Fibroblast of lung (primary cell): ENCODE measurements around the gene ACP4.

Source experiments
- EZH2 ChIP-seq: IDR thresholded peaks from 2 replicates; pipeline ENCODE4 v1.5.1; 2012; ENCODE audit warnings: low read length, control low read depth, mild to moderate bottlenecking; ENCODE audit errors: missing control alignments
- TF ChIP-seq, protein P1 (sequence below), 2 donors: IDR thresholded peaks in 1 of 2; conservative IDR thresholded peaks in 1 of 2; 1 replicate in 1 of 2; 2 replicates in 1 of 2; pipeline ENCODE4 v1.5.1; 2011 to 2012; ENCODE audit warnings: low read length in 2 of 2, control low read depth in 1 of 2, inconsistent platforms in 1 of 2, low read depth in 1 of 2, mild to moderate bottlenecking in 1 of 2

DNA sequence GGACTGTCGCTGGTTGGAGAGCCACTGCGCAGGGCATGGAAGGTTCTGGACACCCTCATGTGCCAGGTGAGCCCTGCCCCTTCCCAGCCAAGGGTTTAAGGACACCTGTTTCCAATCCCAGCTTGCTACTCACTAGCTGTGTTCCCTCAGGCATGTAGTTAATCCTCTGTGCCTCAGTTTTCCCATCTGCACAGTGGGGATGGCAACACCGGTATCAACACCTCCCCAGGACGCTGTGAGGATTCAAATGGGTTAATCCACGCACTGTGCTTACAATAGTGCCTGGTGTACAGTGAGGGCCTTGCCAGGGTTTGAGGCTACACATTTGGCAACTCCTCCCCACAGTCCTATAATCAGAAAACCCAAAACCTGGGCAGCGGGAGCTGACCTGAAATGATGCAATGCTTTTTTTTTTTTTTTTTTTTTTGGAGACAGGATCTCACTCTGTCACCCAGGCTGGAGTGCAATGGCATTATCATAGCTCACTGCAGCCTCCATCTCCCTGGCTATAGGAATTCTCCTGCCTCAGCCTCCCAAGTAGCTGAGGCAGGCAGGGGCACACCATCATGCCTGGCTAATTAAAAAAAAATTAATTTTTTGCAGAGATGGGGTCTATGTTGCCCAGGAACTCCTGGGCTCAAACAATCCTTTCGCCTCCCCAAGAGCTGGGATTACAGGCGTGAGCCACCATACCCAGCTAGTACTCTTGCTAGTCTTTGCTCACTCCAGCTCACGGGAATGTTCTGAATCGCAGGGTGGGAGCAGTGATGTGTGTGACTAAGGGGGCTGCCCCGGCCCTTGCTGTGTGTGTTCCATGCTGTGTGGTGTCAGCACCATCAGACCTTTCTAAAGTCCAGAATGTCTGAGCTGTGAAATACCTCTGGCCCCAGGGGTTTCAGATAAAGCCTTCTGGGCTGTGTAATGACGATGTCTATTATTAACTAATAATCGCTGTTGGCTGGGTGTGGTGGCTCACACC is 2.3 kb downstream of the ACP4 start:
- TF ChIP-seq, protein P1, sequence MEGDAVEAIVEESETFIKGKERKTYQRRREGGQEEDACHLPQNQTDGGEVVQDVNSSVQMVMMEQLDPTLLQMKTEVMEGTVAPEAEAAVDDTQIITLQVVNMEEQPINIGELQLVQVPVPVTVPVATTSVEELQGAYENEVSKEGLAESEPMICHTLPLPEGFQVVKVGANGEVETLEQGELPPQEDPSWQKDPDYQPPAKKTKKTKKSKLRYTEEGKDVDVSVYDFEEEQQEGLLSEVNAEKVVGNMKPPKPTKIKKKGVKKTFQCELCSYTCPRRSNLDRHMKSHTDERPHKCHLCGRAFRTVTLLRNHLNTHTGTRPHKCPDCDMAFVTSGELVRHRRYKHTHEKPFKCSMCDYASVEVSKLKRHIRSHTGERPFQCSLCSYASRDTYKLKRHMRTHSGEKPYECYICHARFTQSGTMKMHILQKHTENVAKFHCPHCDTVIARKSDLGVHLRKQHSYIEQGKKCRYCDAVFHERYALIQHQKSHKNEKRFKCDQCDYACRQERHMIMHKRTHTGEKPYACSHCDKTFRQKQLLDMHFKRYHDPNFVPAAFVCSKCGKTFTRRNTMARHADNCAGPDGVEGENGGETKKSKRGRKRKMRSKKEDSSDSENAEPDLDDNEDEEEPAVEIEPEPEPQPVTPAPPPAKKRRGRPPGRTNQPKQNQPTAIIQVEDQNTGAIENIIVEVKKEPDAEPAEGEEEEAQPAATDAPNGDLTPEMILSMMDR (conservative IDR thresholded peaks at IDR 0.05 in 1 of 2, IDR thresholded peaks at IDR 0.05 in 1 of 2; ENCODE audit: low read depth in 1 of 2, low read length in 2 of 2): no peak
- no peak for TF ChIP-seq EZH2
